Spinal cord (tissue), 10 donors: Measurements from ENCODE around the gene TLE3. TPM values are rescaled to one million over a fixed set of nuclear protein-coding genes. Genes with fewer than 3 reads are reported as not detected.

ENCODE experiments used
- DNase-seq, 6 donors: peaks; one replicate each; pipeline versions ENCODE4 v3.0.0 to v3.0.0-alpha.2; 2013 to 2015; ENCODE audit warnings: low spot score in 6 of 6, low read depth in 4 of 6
- H3K27ac ChIP-seq: one replicate; pipeline ENCODE4 v1.5.1; 2013; ENCODE audit warnings: low read depth, low read length, control low read depth
- H3K27me3 ChIP-seq: one replicate; pipeline ENCODE4 v1.6.1; 2013; ENCODE audit warnings: low read length; ENCODE audit not compliant: control insufficient read depth, insufficient read depth
- H3K36me3 ChIP-seq: one replicate; pipeline ENCODE4 v1.6.1; 2013; ENCODE audit warnings: low read length; ENCODE audit not compliant: control insufficient read depth, insufficient read depth
- H3K4me1 ChIP-seq: one replicate; pipeline ENCODE4 v1.6.1; 2013; ENCODE audit warnings: low read length; ENCODE audit not compliant: control insufficient read depth, insufficient read depth
- H3K4me3 ChIP-seq: one replicate; pipeline ENCODE4 v1.5.1; 2013; ENCODE audit warnings: low read depth, low read length, control low read depth
- H3K9me3 ChIP-seq: one replicate; pipeline ENCODE4 v1.6.1; 2013; ENCODE audit warnings: low read length; ENCODE audit not compliant: control insufficient read depth, insufficient read depth
- WGBS: methylation state at CpG from one replicate; pipeline ENCODE4 v1.1.5; 2013; ENCODE audit warnings: missing lambda C conversion rate; ENCODE audit not compliant: insufficient coverage; 5-methylcytosine and 5-hydroxymethylcytosine counted together
- polyA plus RNA-seq, 2 donors: library from polyadenylated mRNA; unstranded; fragments of 120-200 nt; gene quantifications; one replicate each; pipeline ENCODE4 v1.2.1, GENCODE V29; 2013; ENCODE audit not compliant: insufficient read length in 2 of 2
- total RNA-seq, 2 donors: library from RNA; depleted of rRNA in 1 of 2; stranded (reverse); fragments of 120-200 nt in 1 of 2; fragments of >200 nt in 1 of 2; gene quantifications; one replicate each; pipeline versions ENCODE4 v1.2.3 to v1.2.4, GENCODE V29; 2013 to 2014
- donor health status: healthy.

The TLE3 gene
- total and polyA plus RNA-seq, 4 donors = 24.7 to 48.7 (median 38.2) TPM

DNA sequence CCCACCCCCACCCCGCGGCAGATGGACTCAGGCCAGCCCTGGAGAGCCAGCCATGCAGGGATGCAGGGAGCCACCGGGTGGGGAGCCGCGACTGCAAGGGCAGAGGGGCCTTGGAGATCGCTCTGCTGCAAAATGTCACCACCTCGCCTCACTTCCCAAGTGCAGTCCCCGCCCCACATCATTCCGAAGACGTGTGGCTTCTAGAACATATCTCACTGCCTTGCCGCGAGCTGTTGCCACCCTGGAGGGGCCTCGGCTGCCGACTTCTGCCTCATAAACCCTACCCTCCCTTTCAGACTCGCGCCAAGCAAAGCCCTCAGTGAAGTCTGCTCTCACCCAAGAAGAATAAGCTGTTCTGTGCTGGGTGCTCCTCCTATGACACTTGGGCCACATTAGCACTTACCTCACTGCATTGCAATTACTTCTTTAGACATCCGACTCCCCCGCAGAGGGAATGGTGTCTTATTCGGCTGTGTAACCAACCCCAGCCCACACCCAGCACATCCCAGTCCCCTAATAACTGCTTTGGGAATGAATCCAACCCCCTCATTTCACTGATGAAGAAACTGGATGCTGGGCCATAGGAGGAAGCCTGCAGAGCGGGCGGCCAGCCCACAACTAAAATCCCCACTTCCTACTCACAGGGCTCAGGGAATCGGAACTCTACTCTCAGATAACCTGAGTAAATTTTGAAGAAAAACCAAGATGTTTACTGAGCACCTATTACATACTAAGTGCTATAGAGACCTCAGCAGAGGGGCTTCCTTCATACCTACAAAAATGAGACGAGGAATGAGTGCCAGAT lies 8.6 kb downstream of the TLE3 start:
- Histone ChIP-seq H3K27ac (peak overlapping the region; percentile 25), H3K4me3 (no peak overlapping the region), H3K27me3 (no peaks in the 10 kb centered on the region), H3K9me3 (no peaks in the 10 kb centered on the region), H3K36me3 (peaks cover 46% of the 10 kb centered on the region), H3K4me1 (peaks cover 52% of the 10 kb centered on the region)
- 15% methylated on average over 17 of the region's 23 CpGs for WGBS
- peak in 2 of 6 donors; percentile 61 to 65 for DNase-seq

DNA sequence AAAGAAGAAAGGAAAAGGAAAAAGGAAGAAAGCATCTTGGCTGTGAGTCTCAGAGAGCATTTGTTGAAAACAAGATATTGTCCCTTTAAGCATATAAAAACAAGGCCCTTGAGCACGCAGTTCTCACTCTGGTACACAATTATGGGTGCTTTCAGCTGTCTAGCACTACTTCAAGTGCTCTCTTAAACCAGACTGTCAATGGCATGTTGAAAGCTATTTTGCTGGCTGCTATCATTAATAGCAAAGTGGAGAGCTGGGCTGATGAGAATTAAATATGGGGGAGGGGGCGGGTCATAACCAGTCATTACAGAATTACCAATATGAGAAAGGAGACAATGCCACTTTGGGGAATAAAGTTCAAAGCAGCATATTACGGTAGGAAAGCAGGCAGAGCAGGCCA lies 9.3 kb downstream of the TLE3 start:
- peak in 1 of 6 donors; percentile 62 for DNase-seq
- H3K27me3 ChIP-seq = no peaks in the 10 kb centered on the region
- no peak overlapping the region for H3K27ac ChIP-seq
- H3K4me3 ChIP-seq = no peak overlapping the region
- no peaks in the 10 kb centered on the region for H3K9me3 ChIP-seq
- H3K36me3 ChIP-seq = peaks cover 46% of the 10 kb centered on the region
- peaks cover 48% of the 10 kb centered on the region for H3K4me1 ChIP-seq
- 83% methylated on average over 2 of the region's 3 CpGs for WGBS

DNA sequence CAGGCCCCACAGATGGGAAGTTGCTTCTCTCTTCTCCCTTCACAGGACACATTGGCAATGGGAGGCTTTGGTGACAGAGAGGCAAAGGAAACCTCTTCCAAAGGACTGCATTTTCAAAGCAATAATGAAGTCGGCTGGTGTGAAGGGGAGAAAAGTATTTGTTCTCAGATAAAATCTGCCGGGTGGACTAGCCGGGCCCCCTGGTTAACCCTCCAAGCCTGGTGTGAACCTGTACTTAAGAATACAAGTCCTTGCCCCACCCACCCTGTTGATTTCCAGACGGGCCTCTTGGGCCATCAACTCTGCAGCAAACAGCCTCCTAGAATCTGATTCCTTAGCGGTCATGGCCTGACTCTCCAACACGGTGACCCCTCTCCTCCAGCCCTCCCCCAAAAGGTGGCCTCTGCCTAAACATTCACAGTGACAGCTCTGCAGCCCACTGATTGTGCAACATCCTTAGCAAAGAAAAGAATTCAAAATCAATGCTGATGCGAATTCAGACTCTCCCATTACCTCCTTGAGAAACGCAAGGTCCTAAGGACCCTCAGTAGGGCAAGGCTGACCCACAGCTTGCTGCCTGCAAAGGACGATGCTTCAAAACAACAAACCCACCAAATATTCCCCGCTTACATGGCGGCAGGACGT lies 9.9 kb downstream of the TLE3 start:
- Histone ChIP-seq H3K36me3 (peaks cover 45% of the 10 kb centered on the region), H3K9me3 (no peaks in the 10 kb centered on the region), H3K4me3 (no peak overlapping the region), H3K27me3 (no peaks in the 10 kb centered on the region), H3K27ac (no peak overlapping the region), H3K4me1 (peaks cover 46% of the 10 kb centered on the region)
- WGBS = 68% methylated on average over 7 of the region's 12 CpGs
- DNase-seq = no peak

DNA sequence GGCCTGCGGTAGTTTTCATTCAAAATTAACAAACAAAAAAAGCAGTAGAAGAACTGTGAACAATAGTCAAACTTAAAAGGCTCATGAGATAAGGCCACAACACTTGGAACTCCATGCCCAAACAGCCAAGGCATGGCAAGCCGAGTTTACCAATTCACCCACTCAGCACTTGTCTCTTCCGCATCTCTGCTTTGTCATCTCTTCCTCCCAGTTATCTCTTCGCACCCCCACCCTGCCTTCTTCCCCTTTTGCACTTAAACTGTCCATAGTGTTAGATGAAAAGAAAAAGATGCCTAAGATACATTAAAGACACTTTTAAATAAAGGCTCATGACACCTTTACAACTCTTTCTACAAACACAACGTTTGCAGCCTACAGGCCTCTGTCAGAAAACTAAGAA lies 11.1 kb downstream of the TLE3 start:
- H3K27me3 ChIP-seq = no peaks in the 10 kb centered on the region
- peaks cover 46% of the 10 kb centered on the region for H3K4me1 ChIP-seq
- H3K9me3 ChIP-seq = no peaks in the 10 kb centered on the region
- H3K36me3 ChIP-seq = peaks cover 48% of the 10 kb centered on the region
- no peak overlapping the region for H3K27ac ChIP-seq
- no peak overlapping the region for H3K4me3 ChIP-seq
- DNase-seq = no peak
- 71% methylated on average over 3 of the region's 5 CpGs for WGBS

DNA sequence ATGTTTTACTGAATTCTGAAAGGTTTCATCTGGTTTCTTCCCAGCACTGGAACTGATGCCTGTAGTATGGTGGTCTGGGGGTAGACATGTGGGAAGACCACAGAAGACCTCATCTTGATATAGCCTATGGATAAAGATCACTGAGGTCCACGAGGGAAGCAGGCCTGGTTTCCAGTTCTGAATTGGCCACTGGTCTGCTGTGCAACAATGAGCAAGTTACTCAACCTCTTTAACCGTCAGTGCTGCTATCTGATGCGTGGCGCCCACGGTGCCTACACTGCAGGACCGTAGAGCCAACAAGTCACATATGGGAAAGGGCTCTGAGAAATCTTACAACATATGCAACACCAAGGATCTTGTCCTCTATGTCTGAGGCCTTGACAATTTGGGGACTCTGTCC lies 13.3 kb downstream of the TLE3 start:
- Histone ChIP-seq H3K36me3 (peaks cover 50% of the 10 kb centered on the region), H3K4me1 (peaks cover 37% of the 10 kb centered on the region), H3K27me3 (no peaks in the 10 kb centered on the region), H3K4me3 (no peak overlapping the region), H3K27ac (no peak overlapping the region), H3K9me3 (no peaks in the 10 kb centered on the region)
- WGBS = 92% methylated on average over 6 of the region's 6 CpGs
- DNase-seq = no peak

DNA sequence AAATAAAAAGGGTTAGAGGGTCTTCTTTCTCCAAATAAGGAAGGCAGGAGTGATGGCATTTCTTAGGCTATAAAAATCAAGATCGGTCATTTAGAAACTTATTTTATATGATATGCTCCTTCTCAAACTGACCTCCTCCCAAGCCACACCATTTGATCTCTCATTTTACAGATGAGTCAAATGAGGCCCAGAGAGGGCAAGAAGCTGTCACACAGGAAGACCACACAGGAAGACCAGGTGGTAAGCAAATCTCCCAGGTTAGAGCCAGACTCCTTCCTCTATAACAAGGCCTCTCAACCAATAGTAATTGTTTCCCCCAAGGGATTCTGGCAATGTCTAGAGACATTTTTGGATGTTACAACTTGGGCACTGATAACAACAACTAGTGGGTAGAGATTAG lies 13.8 kb downstream of the TLE3 start:
- Histone ChIP-seq H3K36me3 (peaks cover 55% of the 10 kb centered on the region), H3K4me3 (no peak overlapping the region), H3K9me3 (no peaks in the 10 kb centered on the region), H3K27me3 (no peaks in the 10 kb centered on the region), H3K4me1 (peaks cover 37% of the 10 kb centered on the region), H3K27ac (no peak overlapping the region)
- WGBS = no CpG with 5 or more reads among the region's 1 CpG
- no peak for DNase-seq

DNA sequence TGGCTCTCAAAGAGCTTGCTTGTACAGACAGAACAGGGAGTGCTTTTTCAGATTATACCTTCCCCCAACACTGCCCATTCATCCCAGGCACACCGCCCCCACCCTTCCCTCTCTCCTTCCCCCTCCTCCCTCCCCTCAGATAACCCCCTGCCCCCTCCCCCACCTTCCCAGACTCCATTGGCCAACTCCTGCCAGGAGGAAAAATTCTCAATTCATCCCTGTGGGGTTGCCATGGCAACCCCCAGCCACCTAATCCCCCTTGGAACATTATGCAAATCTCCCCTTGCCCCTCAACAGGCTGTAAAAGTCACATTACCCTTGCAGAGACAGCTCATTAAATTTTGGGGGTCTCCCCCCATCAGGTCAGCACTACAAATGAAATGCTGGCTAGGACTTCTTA lies 14.3 kb downstream of the TLE3 start:
- Histone ChIP-seq H3K36me3 (peaks cover 58% of the 10 kb centered on the region), H3K27me3 (no peaks in the 10 kb centered on the region), H3K4me3 (no peak overlapping the region), H3K27ac (no peak overlapping the region), H3K4me1 (peaks cover 40% of the 10 kb centered on the region), H3K9me3 (no peaks in the 10 kb centered on the region)
- whole genome bisulfite sequencing = 20% methylated on average over 1 of the region's 1 CpG
- DNase-seq = peak in 2 of 6 donors; percentile 80 to 82

DNA sequence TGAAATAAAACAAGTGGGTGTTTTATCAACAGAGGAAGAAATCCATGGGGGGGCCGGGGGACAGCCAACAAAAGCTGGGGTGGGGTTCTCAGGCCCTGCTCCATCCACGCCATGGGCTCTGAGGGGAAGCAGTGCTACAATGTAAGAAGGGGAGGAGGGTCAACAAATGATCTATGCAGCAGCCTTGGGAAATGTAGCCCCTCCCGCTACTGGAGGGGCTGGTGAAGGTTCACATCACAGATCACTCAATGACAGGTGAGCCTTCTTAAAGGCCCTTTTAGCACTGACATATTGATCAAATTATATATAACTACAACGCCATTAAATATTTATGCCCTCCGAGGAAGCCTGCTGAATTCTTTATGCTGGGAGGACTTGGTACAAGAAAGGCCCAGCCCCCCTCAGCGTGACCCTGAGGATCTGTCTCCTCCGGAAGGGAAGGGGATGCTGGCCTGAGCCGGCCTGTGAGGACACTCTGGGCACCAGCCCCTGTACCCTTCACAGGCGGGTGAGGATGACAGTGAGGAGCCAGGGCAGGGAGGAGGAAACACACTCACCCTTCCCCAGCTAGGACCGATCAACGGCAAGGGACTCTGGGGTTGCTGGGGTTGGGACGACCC lies 15.3 kb downstream of the TLE3 start:
- H3K36me3 ChIP-seq = peaks cover 53% of the 10 kb centered on the region

DNA sequence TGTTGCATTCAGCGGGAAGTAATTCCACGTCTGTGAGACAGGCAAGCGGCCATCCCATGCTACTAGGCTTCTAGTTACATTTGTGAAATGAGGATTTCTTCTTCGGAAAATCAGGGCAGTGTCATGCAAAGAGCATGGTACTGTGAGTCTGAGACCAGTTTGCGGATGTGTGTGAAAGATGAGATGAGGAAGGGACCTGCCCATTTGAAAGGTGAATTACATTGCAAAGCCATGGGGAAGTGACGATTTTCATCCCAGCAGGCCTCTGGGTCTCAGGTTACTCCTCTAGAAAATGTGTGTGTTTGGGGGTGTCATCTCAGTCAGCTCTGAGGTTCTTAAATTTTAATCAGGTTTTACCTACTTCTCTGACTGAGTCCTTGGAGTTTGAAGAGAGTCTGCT lies 16.1 kb downstream of the TLE3 start:
- H3K4me1 ChIP-seq = peaks cover 47% of the 10 kb centered on the region
- peaks cover 54% of the 10 kb centered on the region for H3K36me3 ChIP-seq
- DNase-seq = no peak
- H3K27ac ChIP-seq = no peak overlapping the region
- H3K4me3 ChIP-seq = no peak overlapping the region
- no peaks in the 10 kb centered on the region for H3K27me3 ChIP-seq
- 45% methylated on average over 6 of the region's 6 CpGs for WGBS
- H3K9me3 ChIP-seq = no peaks in the 10 kb centered on the region

More for the DNA sequence above, 15.3 kb downstream of the TLE3 start:
- no peak for DNase-seq
- 51% methylated on average over 3 of the region's 12 CpGs for WGBS
- H3K9me3 ChIP-seq = no peaks in the 10 kb centered on the region
- H3K27ac ChIP-seq = no peak overlapping the region
- H3K4me1 ChIP-seq = peaks cover 40% of the 10 kb centered on the region
- H3K27me3 ChIP-seq = no peaks in the 10 kb centered on the region
- no peak overlapping the region for H3K4me3 ChIP-seq
